Astrocyte (in vitro differentiated cells and primary cell): ENCODE measurements around the gene SENP2. TPM values are rescaled to one million over a fixed set of nuclear protein-coding genes. Genes with fewer than 3 reads are reported as not detected.

Experiments
- DNase-seq: peaks from one replicate; pipeline ENCODE4 v3.0.0-alpha.2; 2010; ENCODE audit warnings: low read depth
- FAIRE-seq: peaks from 2 replicates; lab custom pipeline; 2011; peaks lifted over from hg19 to GRCh38; lab: Jason Lieb, UNC
- H2AFZ ChIP-seq: 2 replicates; pipeline ENCODE4 v1.6.0; 2012; ENCODE audit warnings: low read depth, low read length, inconsistent platforms
- H3K27ac ChIP-seq: 2 replicates; pipeline ENCODE4 v1.5.1; 2011; ENCODE audit warnings: low read depth, low read length, inconsistent platforms
- H3K27me3 ChIP-seq: 2 replicates; pipeline ENCODE4 v1.6.0; 2011; ENCODE audit warnings: low read length, inconsistent platforms; ENCODE audit not compliant: insufficient read depth
- H3K36me3 ChIP-seq: 2 replicates; pipeline ENCODE4 v1.5.1; 2011; ENCODE audit warnings: low read length, inconsistent platforms; ENCODE audit not compliant: insufficient read depth
- H3K4me1 ChIP-seq: 2 replicates; pipeline ENCODE4 v1.5.1; 2011; ENCODE audit warnings: low read length, inconsistent platforms; ENCODE audit not compliant: insufficient read depth
- H3K4me2 ChIP-seq: 2 replicates; pipeline ENCODE4 v1.6.0; 2012; ENCODE audit warnings: low read length, inconsistent platforms
- H3K4me3 ChIP-seq: 2 replicates; pipeline ENCODE4 v1.5.1; 2011; ENCODE audit warnings: low read depth, mild to moderate bottlenecking, low read length, inconsistent platforms; ENCODE audit not compliant: insufficient read depth
- H3K79me2 ChIP-seq: 2 replicates; pipeline ENCODE4 v1.6.0; 2012; ENCODE audit warnings: mild to moderate bottlenecking, low read length, inconsistent platforms; ENCODE audit not compliant: insufficient read depth
- H3K9ac ChIP-seq: 2 replicates; pipeline ENCODE4 v1.6.0; 2012; ENCODE audit warnings: mild to moderate bottlenecking, low read length, inconsistent platforms
- H3K9me3 ChIP-seq: 2 replicates; pipeline ENCODE4 v1.5.1; 2012; ENCODE audit warnings: low read depth, mild to moderate bottlenecking, low read length, inconsistent platforms; ENCODE audit not compliant: insufficient read depth
- H4K20me1 ChIP-seq: 2 replicates; pipeline ENCODE4 v1.6.0; 2012; ENCODE audit warnings: low read length, inconsistent platforms; ENCODE audit not compliant: insufficient read depth
- H3K27ac Mint-ChIP-seq: one replicate; pipeline ENCODE4 v1.8.0; 2021; ENCODE audit warnings: mild to moderate bottlenecking, mixed read lengths; ENCODE audit not compliant: unreplicated experiment
- H3K27me3 Mint-ChIP-seq: one replicate; pipeline ENCODE4 v1.8.0; 2021; ENCODE audit warnings: low read depth, mixed read lengths; ENCODE audit not compliant: unreplicated experiment
- H3K36me3 Mint-ChIP-seq: one replicate; pipeline ENCODE4 v1.8.0; 2021; ENCODE audit warnings: low read depth, mixed read lengths; ENCODE audit not compliant: unreplicated experiment
- H3K4me1 Mint-ChIP-seq: one replicate; pipeline ENCODE4 v1.8.0; 2021; ENCODE audit warnings: low read depth, mixed read lengths; ENCODE audit not compliant: unreplicated experiment
- H3K4me3 Mint-ChIP-seq: one replicate; pipeline ENCODE4 v1.8.0; 2021; ENCODE audit warnings: mild to moderate bottlenecking, moderate library complexity, mixed read lengths; ENCODE audit not compliant: unreplicated experiment
- H3K9me3 Mint-ChIP-seq: one replicate; pipeline ENCODE4 v1.8.0; 2021; ENCODE audit warnings: mild to moderate bottlenecking, mixed read lengths; ENCODE audit not compliant: unreplicated experiment
- CTCF ChIP-seq: IDR thresholded peaks from 2 replicates; pipeline ENCODE4 v1.5.1; 2011; ENCODE audit warnings: low read depth, mild to moderate bottlenecking, inconsistent platforms, low read length, moderate library complexity; ENCODE audit not compliant: insufficient read depth
- EZH2 ChIP-seq: IDR thresholded peaks from 2 replicates; pipeline ENCODE4 v1.6.1; 2012; ENCODE audit warnings: mild to moderate bottlenecking, low read length, inconsistent platforms; ENCODE audit not compliant: insufficient read depth
- total RNA-seq: library from RNA; stranded (reverse); gene quantifications from 2 replicates; pipeline ENCODE4 v1.2.1, GENCODE V29; 2021

SENP2 gene
- total RNA-seq, 1 donor from 2014 or later: 44.1 TPM

GRCh38 chr3:185646382-185647133, 60.5 kb downstream of the SENP2 start:
- Histone ChIP-seq H3K9me3 (no peaks in the 10 kb centered on the region), H4K20me1 (peaks cover 20% of the 10 kb centered on the region), H3K4me3 (no peak overlapping the region), H3K4me2 (no peak overlapping the region), H3K27me3 (no peaks in the 10 kb centered on the region), H3K9ac (no peak overlapping the region), H3K36me3 (peaks cover 18% of the 10 kb centered on the region), H2AFZ (no peak overlapping the region), H3K4me1 (peaks cover 17% of the 10 kb centered on the region), H3K79me2 (no peaks in the 10 kb centered on the region), H3K27ac (no peak overlapping the region)
- Mint-ChIP-seq H3K27me3 (no peaks in the 10 kb centered on the region), H3K4me1 (peaks cover 40% of the 10 kb centered on the region), H3K27ac (peak overlapping the region; percentile 79), H3K9me3 (no peaks in the 10 kb centered on the region), H3K36me3 (peaks cover 28% of the 10 kb centered on the region), H3K4me3 (peak overlapping the region; percentile 63)
- TF ChIP-seq CTCF (no peak), EZH2 (no peak)
- FAIRE-seq: no peak
- DNase-seq: no peak

GRCh38 chr3:185647134-185647879, 61.2 kb downstream of the SENP2 start:
- H3K36me3 ChIP-seq: peaks cover 17% of the 10 kb centered on the region
- no peaks in the 10 kb centered on the region for H3K27me3 ChIP-seq
- FAIRE-seq (no peak), DNase-seq (no peak)
- no peak overlapping the region for H3K9ac ChIP-seq
- H2AFZ ChIP-seq: no peak overlapping the region
- no peaks in the 10 kb centered on the region for H3K9me3 ChIP-seq
- Mint-ChIP-seq H3K36me3 (peaks cover 26% of the 10 kb centered on the region), H3K27ac (peak overlapping the region; percentile 3), H3K4me1 (peaks cover 40% of the 10 kb centered on the region), H3K9me3 (no peaks in the 10 kb centered on the region), H3K27me3 (no peaks in the 10 kb centered on the region), H3K4me3 (no peak overlapping the region)
- peaks cover 17% of the 10 kb centered on the region for H3K4me1 ChIP-seq
- H4K20me1 ChIP-seq: peaks cover 22% of the 10 kb centered on the region
- H3K4me2 ChIP-seq: no peak overlapping the region
- TF ChIP-seq CTCF (no peak), EZH2 (no peak)
- H3K79me2 ChIP-seq: no peaks in the 10 kb centered on the region
- no peak overlapping the region for H3K4me3 ChIP-seq
- H3K27ac ChIP-seq: no peak overlapping the region
